ENCODE data around the gene NTRK2.

NTRK2 gene

GRCh38 chr9:84922051-84922450 lies 252.5 kb downstream of the NTRK2 start:
- TF ChIP-seq CTCF (IDR thresholded peaks at IDR 0.05; ENCODE audit: low read depth, low read length, missing control alignments): no peak
- in situ Hi-C loops (cut with HindIII; ENCODE audit: low sequenced_read_pairs): no loop called here

GRCh38 chr9:84924266-84924665 lies 254.7 kb downstream of the NTRK2 start:
- H3K4me3 ChIP-seq (ENCODE audit: low read depth, low read length): no peak overlapping the region
- no peak for TF ChIP-seq CTCF (IDR thresholded peaks at IDR 0.05; ENCODE audit: low read depth, low read length, missing control alignments)
- in situ Hi-C loops (cut with HindIII; ENCODE audit: low sequenced_read_pairs): no loop called here
- DNase-seq (ENCODE audit: low read depth): no peak

More at GRCh38 chr9:84922051-84922450, 252.5 kb downstream of the NTRK2 start:
- no peak overlapping the region for H3K4me3 ChIP-seq (ENCODE audit: low read depth, low read length)
- no peak for DNase-seq (ENCODE audit: low read depth)

- in situ Hi-C loops (cut with HindIII; ENCODE audit: low sequenced_read_pairs): no loop called here
- H3K4me3 ChIP-seq (ENCODE audit: low read depth, low read length): no peak overlapping the region
- TF ChIP-seq CTCF (IDR thresholded peaks at IDR 0.05; ENCODE audit: low read depth, low read length, missing control alignments): no peak
- DNase-seq (ENCODE audit: low read depth): no peak
These were observed 255.8 kb downstream of the NTRK2 start for GRCh38 chr9:84925225-84925872.

- no peak for TF ChIP-seq CTCF (IDR thresholded peaks at IDR 0.05; ENCODE audit: low read depth, low read length, missing control alignments)
- H3K4me3 ChIP-seq (ENCODE audit: low read depth, low read length): no peak overlapping the region
- DNase-seq (ENCODE audit: low read depth): no peak
- in situ Hi-C loops (cut with HindIII; ENCODE audit: low sequenced_read_pairs): no loop called here
These were observed 257.3 kb downstream of the NTRK2 start for GRCh38 chr9:84926793-84927192.

- in situ Hi-C loops (cut with HindIII; ENCODE audit: low sequenced_read_pairs): no loop called here
- H3K4me3 ChIP-seq (ENCODE audit: low read depth, low read length): no peak overlapping the region
- DNase-seq (ENCODE audit: low read depth): no peak
- no peak for TF ChIP-seq CTCF (IDR thresholded peaks at IDR 0.05; ENCODE audit: low read depth, low read length, missing control alignments)
These were observed 258.9 kb downstream of the NTRK2 start for GRCh38 chr9:84928419-84928818.

GRCh38 chr9:84929068-84929467 lies 259.5 kb downstream of the NTRK2 start:
- DNase-seq (ENCODE audit: low read depth): no peak
- in situ Hi-C loops (cut with HindIII; ENCODE audit: low sequenced_read_pairs): no loop called here
- no peak for TF ChIP-seq CTCF (IDR thresholded peaks at IDR 0.05; ENCODE audit: low read depth, low read length, missing control alignments)
- H3K4me3 ChIP-seq (ENCODE audit: low read depth, low read length): no peak overlapping the region
